ENCODE measurements around the gene NCOA3. TPM values are rescaled to one million over a fixed set of nuclear protein-coding genes. Genes with fewer than 3 reads are reported as not detected.

Gene NCOA3
- total RNA-seq, result 23.8 and 28.2 TPM in 2 replicates

GRCh38 chr20:47501482-47502270 lies at the start of gene NCOA3:
Gene NCOA3 (plus strand): TSS chr20:47501887. CDS start chr20:47622248, 120,361 bp downstream.

Other genes starting within 250 kb of the NCOA3 start
- 20.0 and 20.6 TPM in 2 replicates for gene ZMYND8, start 145.2 kb upstream of the NCOA3 start, total RNA-seq

Measured in cardiac ventricle fibroblast (primary cell).